GM23338 (cell line): ENCODE results near the gene MBD3L2.
"Not testable (repeated sequence)": the region's sequence is repeated elsewhere in the genome, so short reads cannot be mapped to it uniquely, and the experiment has no call there.

Experiments
- CREB1 ChIP-seq: fragments of 250-450 bp; sonication (Bioruptor Pico); IDR thresholded peaks from 2 replicates; pipeline ENCODE4 v1.5.0; 2020; ENCODE audit warnings: low read depth, mild to moderate bottlenecking, moderate library complexity
- EZH2 ChIP-seq: fragments of 200-600 bp; sonication (generic); IDR thresholded peaks from one replicate; pipeline ENCODE4 v1.8.0; 2017; ENCODE audit warnings: antibody characterized with exemption, mild to moderate bottlenecking, low read depth; ENCODE audit not compliant: unreplicated experiment
- EZH2phosphoT487 ChIP-seq: fragments of 200-600 bp; sonication (generic); IDR thresholded peaks from one replicate; pipeline ENCODE4 v1.8.1; 2018; ENCODE audit warnings: antibody characterized with exemption; ENCODE audit not compliant: unreplicated experiment
- JUNB ChIP-seq: IDR thresholded peaks from one replicate; pipeline ENCODE4 v1.6.1; 2016; ENCODE audit warnings: antibody characterized with exemption; ENCODE audit not compliant: unreplicated experiment
- NANOG ChIP-seq: IDR thresholded peaks from 2 replicates; pipeline ENCODE4 v1.6.1; 2016; ENCODE audit warnings: antibody characterized with exemption, borderline replicate concordance
- POLR2AphosphoS5 ChIP-seq: IDR thresholded peaks from 2 replicates; pipeline ENCODE4 v1.6.1; 2016; ENCODE audit warnings: antibody characterized with exemption, low read depth
- STAT1 ChIP-seq: IDR thresholded peaks from one replicate; pipeline ENCODE4 v1.6.1; 2016; ENCODE audit warnings: antibody characterized with exemption; ENCODE audit not compliant: unreplicated experiment
- ZNF114 ChIP-seq: fragments of 250-450 bp; sonication (Bioruptor Pico); IDR thresholded peaks from 2 replicates; pipeline ENCODE4 v1.5.0; 2020; ENCODE audit warnings: mild to moderate bottlenecking, moderate library complexity
- ZNF331 ChIP-seq: fragments of 250-450 bp; sonication (Bioruptor Pico); IDR thresholded peaks from 2 replicates; pipeline ENCODE4 v1.5.0; 2020; ENCODE audit warnings: low read depth, mild to moderate bottlenecking, moderate library complexity
- TF ChIP-seq, protein P1 (sequence below), 2 experiments: fragments of 200-600 bp in 1 of 2; sonication (generic) in 1 of 2; conservative IDR thresholded peaks; 2 replicates each; pipeline versions ENCODE4 v1.5.1 to v1.6.1; 2016 to 2017; ENCODE audit warnings: antibody characterized with exemption in 2 of 2, low read depth in 2 of 2, mild to moderate bottlenecking in 2 of 2, moderate library complexity in 1 of 2
- TF ChIP-seq, protein P2 (sequence below): IDR thresholded peaks from one replicate; pipeline ENCODE4 v1.6.1; 2018; ENCODE audit warnings: antibody characterized with exemption; ENCODE audit not compliant: unreplicated experiment
- TF ChIP-seq, protein P3 (sequence below): IDR thresholded peaks from 2 replicates; pipeline ENCODE4 v1.6.1; 2016; ENCODE audit warnings: antibody characterized with exemption

DNA sequence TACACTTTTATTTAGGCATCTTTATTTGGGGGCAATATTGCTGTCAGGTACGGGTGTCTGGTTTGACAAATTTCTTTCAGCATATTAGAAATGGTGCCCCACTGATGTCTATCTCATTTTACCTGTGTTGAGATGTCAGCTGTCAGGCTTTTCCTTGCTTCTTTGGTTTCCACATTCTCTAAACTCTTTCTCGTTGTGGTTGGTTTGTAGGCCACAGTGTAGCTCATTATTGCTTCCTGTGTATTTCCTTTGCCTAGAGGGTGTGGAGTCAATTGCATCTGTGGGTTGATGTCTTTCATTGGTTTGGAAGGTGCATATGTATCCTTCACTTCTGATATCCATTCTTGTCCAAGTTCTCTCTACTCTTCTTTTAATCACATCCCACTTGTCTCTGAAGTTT lies 10.9 kb downstream of the MBD3L2 start:
- TF ChIP-seq, protein P1, sequence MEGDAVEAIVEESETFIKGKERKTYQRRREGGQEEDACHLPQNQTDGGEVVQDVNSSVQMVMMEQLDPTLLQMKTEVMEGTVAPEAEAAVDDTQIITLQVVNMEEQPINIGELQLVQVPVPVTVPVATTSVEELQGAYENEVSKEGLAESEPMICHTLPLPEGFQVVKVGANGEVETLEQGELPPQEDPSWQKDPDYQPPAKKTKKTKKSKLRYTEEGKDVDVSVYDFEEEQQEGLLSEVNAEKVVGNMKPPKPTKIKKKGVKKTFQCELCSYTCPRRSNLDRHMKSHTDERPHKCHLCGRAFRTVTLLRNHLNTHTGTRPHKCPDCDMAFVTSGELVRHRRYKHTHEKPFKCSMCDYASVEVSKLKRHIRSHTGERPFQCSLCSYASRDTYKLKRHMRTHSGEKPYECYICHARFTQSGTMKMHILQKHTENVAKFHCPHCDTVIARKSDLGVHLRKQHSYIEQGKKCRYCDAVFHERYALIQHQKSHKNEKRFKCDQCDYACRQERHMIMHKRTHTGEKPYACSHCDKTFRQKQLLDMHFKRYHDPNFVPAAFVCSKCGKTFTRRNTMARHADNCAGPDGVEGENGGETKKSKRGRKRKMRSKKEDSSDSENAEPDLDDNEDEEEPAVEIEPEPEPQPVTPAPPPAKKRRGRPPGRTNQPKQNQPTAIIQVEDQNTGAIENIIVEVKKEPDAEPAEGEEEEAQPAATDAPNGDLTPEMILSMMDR (conservative IDR thresholded peaks at IDR 0.05; ENCODE audit: low read depth in 2 of 2): not testable (repeated sequence)
- TF ChIP-seq, protein P2, sequence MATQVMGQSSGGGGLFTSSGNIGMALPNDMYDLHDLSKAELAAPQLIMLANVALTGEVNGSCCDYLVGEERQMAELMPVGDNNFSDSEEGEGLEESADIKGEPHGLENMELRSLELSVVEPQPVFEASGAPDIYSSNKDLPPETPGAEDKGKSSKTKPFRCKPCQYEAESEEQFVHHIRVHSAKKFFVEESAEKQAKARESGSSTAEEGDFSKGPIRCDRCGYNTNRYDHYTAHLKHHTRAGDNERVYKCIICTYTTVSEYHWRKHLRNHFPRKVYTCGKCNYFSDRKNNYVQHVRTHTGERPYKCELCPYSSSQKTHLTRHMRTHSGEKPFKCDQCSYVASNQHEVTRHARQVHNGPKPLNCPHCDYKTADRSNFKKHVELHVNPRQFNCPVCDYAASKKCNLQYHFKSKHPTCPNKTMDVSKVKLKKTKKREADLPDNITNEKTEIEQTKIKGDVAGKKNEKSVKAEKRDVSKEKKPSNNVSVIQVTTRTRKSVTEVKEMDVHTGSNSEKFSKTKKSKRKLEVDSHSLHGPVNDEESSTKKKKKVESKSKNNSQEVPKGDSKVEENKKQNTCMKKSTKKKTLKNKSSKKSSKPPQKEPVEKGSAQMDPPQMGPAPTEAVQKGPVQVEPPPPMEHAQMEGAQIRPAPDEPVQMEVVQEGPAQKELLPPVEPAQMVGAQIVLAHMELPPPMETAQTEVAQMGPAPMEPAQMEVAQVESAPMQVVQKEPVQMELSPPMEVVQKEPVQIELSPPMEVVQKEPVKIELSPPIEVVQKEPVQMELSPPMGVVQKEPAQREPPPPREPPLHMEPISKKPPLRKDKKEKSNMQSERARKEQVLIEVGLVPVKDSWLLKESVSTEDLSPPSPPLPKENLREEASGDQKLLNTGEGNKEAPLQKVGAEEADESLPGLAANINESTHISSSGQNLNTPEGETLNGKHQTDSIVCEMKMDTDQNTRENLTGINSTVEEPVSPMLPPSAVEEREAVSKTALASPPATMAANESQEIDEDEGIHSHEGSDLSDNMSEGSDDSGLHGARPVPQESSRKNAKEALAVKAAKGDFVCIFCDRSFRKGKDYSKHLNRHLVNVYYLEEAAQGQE: not testable (repeated sequence)
- TF ChIP-seq EZH2; POLR2AphosphoS5; ZNF331; ZNF114 (CRISPR knock-in tag); STAT1; NANOG; JUNB; CREB1 (CRISPR knock-in tag); EZH2phosphoT487: not testable (repeated sequence)
- TF ChIP-seq, protein P3, sequence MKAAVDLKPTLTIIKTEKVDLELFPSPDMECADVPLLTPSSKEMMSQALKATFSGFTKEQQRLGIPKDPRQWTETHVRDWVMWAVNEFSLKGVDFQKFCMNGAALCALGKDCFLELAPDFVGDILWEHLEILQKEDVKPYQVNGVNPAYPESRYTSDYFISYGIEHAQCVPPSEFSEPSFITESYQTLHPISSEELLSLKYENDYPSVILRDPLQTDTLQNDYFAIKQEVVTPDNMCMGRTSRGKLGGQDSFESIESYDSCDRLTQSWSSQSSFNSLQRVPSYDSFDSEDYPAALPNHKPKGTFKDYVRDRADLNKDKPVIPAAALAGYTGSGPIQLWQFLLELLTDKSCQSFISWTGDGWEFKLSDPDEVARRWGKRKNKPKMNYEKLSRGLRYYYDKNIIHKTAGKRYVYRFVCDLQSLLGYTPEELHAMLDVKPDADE: not testable (repeated sequence)
